Fibroblast of pulmonary artery (primary cell): ENCODE measurements around the gene ATF7.
"Not testable (repeated sequence)": the region's sequence is repeated elsewhere in the genome, so short reads cannot be mapped to it uniquely, and the experiment has no call there.

Experiments used
- DNase-seq: peaks from one replicate; pipeline ENCODE4 v3.0.0-alpha.2; 2010; ENCODE audit warnings: low read depth
- H3K4me3 ChIP-seq: replicated peaks from 2 replicates; pipeline ENCODE4 v1.5.1; 2011; ENCODE audit warnings: low read depth, mild to moderate bottlenecking, control low read depth, low read length, moderate library complexity
- TF ChIP-seq, protein P1 (sequence below): IDR thresholded peaks from 2 replicates; pipeline ENCODE4 v1.5.1; 2011; ENCODE audit warnings: mild to moderate bottlenecking, control low read depth, low read length, inconsistent platforms; ENCODE audit errors: missing control alignments

ATF7 gene

DNA sequence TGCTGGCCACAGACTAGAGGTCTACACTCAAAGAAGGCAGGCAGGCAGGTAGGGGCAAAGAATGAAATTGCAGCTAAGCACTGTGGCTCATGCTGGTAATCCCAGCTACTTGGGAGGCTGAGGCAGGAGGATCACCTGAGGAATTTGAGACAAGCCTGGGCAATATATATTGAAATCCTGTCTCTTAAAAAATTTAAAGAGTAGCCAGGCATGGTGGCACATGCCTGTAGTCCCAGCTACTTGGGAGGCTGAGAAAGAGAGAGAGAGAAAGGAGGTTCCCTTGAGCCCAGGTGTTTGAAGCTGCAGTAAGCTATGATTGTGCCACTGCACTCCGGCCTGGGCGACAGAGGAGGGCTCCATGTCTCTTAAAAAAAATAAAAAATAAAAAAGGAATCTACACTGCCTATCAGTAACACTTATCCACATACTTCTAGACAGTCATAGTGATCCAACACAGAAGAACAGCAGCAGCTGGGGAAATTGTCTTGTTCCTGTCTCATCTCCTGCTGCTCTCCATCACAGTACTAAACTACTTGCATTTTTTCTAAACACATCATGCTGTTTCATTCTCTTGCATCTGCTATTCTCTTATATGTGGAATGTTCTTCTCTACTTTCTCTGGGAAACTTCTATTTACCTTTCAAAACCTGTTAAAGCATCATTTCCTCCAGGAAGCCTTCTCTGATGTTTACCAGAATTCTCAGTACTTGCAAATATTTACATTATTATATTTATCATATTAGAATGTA lies 57.2 kb downstream of the ATF7 start:
- H3K4me3 ChIP-seq: no peak overlapping the region
- DNase-seq: peak; percentile 29
- TF ChIP-seq, protein P1, sequence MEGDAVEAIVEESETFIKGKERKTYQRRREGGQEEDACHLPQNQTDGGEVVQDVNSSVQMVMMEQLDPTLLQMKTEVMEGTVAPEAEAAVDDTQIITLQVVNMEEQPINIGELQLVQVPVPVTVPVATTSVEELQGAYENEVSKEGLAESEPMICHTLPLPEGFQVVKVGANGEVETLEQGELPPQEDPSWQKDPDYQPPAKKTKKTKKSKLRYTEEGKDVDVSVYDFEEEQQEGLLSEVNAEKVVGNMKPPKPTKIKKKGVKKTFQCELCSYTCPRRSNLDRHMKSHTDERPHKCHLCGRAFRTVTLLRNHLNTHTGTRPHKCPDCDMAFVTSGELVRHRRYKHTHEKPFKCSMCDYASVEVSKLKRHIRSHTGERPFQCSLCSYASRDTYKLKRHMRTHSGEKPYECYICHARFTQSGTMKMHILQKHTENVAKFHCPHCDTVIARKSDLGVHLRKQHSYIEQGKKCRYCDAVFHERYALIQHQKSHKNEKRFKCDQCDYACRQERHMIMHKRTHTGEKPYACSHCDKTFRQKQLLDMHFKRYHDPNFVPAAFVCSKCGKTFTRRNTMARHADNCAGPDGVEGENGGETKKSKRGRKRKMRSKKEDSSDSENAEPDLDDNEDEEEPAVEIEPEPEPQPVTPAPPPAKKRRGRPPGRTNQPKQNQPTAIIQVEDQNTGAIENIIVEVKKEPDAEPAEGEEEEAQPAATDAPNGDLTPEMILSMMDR: no peak

DNA sequence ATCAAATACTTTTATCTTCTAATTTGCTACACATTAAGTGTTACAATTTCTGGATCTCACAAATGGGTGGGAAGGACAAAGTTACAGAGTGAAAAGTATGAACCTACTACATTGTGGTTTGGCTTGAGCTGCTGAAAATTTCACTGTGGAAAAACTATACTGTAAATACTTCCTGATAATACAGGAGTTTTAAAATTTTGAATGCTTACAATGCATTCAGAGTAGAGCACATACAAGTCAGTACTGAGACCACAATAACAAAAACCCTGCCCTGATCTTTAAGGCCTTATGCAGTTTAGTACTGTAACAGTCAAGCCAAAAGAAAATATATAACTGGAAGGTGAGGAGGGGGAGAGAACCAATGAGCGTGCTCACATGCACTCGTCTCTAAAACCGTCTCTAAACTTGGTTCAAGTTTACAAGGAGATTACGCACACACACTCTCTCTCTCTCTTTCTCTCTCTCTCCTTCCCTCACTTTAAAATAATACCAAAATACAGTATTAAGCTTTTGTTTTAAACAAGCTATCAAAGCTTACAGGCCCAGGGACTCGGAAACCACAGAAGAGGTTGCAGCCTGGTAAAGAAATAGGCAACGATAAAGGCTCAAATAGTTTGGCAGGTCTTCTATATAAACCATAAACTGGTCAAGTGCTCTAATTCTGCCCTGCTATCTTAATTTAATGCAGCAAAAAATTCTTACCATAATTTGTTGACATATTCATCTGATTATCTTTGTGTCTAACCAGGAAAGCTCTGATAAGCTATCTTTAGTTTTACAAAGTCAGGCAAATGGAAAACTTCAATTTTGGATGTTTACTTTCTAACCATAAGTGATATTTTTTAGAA lies 58.0 kb downstream of the ATF7 start:
- TF ChIP-seq, protein P1: no peak
- H3K4me3 ChIP-seq: no peak overlapping the region
- no peak for DNase-seq

DNA sequence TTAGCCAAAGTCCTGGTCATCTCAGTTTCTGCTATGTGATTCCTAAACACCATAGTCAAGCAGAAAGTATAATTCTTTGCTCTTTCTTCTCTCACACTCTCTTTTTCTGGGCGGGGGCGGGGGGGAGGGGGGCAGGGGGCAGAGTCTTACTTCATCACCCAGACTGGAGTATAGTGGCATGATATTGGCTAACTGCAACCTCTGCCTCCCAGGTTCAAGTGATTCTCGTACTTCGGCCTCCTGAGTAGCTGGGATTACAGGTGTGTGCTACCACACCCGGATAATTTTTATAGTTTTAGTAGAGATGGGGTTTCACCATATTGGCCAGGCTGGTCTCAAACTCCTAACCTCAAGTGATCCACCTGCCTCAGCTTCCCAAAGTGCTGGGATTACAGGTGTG lies 60.8 kb downstream of the ATF7 start:
- not testable (repeated sequence) for DNase-seq, H3K4me3 ChIP-seq

DNA sequence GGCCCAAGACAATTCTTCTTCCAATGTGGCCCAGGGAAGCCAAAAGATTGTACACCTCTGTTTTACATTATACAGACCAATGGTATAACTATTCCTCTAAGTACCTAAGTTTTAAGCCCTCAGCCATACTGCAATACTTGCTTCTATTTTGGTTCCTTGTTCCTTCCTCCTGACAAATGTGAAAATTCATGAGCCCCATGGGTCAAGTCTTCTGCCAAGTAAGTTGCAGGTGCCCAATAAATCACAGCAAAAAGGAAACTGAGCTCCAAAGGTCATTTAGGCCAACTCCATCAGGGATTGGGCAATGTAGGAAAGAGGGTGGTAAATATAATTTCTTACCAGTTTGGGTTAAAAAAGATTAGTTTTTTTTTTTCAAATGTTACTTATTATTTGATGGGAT lies 61.2 kb downstream of the ATF7 start:
- DNase-seq: no peak
- H3K4me3 ChIP-seq: no peak overlapping the region
- TF ChIP-seq, protein P1: no peak

DNA sequence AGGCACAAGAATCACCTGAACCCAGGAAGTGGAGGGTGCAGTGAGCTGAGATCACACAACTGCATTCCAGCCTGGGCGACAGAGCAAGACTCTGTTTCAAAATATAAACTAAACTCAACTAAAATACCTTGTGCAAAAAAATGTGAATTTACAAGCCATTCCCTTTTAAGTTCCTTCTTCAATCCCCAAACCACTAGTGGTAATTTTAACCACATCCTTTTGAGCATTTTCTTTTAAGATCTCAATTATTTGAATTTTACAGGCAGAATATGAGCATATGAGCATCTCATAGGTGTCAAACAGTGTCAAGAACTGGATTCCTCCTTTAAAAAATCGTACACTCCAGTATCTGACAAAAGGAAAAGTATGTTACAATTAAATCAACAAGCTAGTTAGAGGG lies 61.9 kb downstream of the ATF7 start:
- TF ChIP-seq, protein P1: no peak
- no peak overlapping the region for H3K4me3 ChIP-seq

DNA sequence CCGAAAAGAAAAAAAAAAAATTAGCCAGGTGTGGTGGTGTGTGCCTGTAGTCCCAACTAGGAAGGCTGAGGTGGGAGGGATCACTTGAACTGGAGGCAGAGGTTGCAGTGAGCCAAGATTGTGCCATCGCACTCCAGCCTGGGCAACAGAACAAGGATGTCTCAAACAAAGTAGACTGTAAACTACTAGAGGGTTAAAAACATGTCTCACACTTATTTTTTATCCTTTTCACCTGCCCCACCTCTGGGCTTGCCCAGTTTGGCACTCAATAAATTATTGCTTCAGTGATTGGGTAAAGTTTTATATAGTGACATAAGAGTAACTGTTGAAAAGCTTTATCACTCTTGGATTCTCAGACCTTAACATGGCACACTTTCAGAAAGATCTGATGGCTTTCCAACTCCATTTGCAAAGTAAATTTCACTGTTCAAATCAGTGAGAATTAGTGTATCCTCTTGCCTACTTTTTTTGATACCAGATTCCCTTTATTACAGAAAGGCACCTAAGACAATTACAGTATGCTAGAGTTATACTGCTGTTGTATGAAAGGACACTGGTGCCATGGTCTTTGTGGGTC lies 62.6 kb downstream of the ATF7 start:
- no peak overlapping the region for H3K4me3 ChIP-seq
- TF ChIP-seq, protein P1: no peak
- no peak for DNase-seq

More for the DNA sequence above, 61.9 kb downstream of the ATF7 start:
- no peak for DNase-seq

DNA sequence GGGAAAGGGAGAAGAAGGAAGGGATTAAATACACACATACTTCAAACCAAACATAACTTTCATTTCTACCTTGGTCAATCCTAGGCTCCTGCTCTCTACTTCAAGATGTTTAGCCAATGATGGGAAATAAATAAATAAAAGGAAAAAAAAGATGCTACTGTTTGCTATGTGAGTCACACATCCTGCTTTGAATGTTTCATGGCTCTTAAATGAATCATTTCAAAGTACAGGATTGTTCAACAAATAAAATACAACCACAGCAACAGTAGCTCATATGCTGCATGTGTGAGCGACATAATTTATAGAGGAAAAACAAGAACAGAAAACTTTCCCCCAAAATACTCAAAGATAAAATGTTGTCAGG lies 64.6 kb downstream of the ATF7 start:
- H3K4me3 ChIP-seq: no peak overlapping the region
- peak; percentile 92 for DNase-seq
- TF ChIP-seq, protein P1: no peak
